ENCODE measurements around the gene HNRNPH2. TPM values are rescaled to one million over a fixed set of nuclear protein-coding genes. Genes with fewer than 3 reads are reported as not detected.

Gene HNRNPH2
- 10 to 100 TPM; 34.5 to 75.0 (median 43.2) TPM for total RNA-seq

GRCh38 chrX:101407748-101408531 lies at the start of gene HNRNPH2, which contains the start of gene GLA:
Gene HNRNPH2 (plus strand): TSS chrX:101408222. CDS start chrX:101411989, 3,767 bp downstream.
Gene GLA (minus strand): TSS chrX:101407925. CDS start chrX:101407903, 22 bp downstream.
- no peak for TF ChIP-seq CTCF (IDR thresholded peaks at IDR 0.05; ENCODE audit: low read depth)

GRCh38 chrX:101359966-101360365 lies 48.1 kb upstream of the HNRNPH2 start:
- no peak for TF ChIP-seq CTCF (IDR thresholded peaks at IDR 0.05; ENCODE audit: low read depth)

- no peak for TF ChIP-seq CTCF (IDR thresholded peaks at IDR 0.05; ENCODE audit: low read depth)
Observed at GRCh38 chrX:101360390-101360789, 47.6 kb upstream of the HNRNPH2 start.

- TF ChIP-seq CTCF (IDR thresholded peaks at IDR 0.05; ENCODE audit: low read depth) = no peak
Observed at GRCh38 chrX:101362116-101362515, 45.9 kb upstream of the HNRNPH2 start.

GRCh38 chrX:101362757-101363156 lies 45.3 kb upstream of the HNRNPH2 start:
- TF ChIP-seq CTCF (IDR thresholded peaks at IDR 0.05; ENCODE audit: low read depth) = no peak

GRCh38 chrX:101365301-101365795 lies 42.7 kb upstream of the HNRNPH2 start:
- TF ChIP-seq CTCF (IDR thresholded peaks at IDR 0.05; ENCODE audit: low read depth) = no peak

- no peak for TF ChIP-seq CTCF (IDR thresholded peaks at IDR 0.05; ENCODE audit: low read depth)
Observed at GRCh38 chrX:101368800-101369199, 39.2 kb upstream of the HNRNPH2 start.
